Anterior cingulate cortex (tissue), 58 donors: ENCODE results near the gene GTF2I.
"Not testable (repeated sequence)": the region's sequence is repeated elsewhere in the genome, so short reads cannot be mapped to it uniquely, and the experiment has no call there.

ENCODE experiments used
- DNase-seq, 58 donors: peaks; one replicate each; lab custom pipeline; 2025; lab: John Stamatoyannopoulos, UW

GTF2I gene

DNA sequence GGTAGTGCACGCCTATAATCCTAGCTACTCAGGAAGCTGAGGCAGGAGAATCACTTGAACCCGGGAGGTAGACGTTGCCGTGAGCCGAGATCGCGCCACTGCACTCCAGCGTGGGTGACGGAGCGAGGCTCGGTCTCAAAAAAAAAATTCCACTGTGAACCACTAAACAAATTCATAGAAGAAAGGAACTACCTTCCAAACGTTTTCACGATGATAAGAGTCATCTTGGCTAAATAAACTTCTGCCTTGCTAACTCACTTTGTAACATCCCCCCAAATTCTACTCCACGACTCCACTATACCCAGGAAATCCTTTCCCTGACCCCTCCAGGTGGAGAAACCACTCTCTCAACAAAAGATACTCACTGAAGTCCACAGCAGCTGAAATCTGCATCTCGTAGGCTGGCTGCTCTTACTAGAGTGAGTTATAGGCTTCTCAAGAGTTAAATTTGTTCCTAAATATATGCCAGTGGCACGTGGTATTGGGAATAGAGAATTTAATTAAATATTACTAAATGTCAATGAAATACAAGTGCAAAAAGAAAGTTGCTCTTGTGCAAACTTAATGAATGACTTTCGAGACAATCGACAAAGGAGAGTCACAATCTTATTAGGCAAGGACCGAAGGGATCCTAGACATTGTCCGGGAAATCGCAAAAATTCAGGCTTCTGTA is 1.6 kb upstream of the GTF2I start:
- no peak for DNase-seq

DNA sequence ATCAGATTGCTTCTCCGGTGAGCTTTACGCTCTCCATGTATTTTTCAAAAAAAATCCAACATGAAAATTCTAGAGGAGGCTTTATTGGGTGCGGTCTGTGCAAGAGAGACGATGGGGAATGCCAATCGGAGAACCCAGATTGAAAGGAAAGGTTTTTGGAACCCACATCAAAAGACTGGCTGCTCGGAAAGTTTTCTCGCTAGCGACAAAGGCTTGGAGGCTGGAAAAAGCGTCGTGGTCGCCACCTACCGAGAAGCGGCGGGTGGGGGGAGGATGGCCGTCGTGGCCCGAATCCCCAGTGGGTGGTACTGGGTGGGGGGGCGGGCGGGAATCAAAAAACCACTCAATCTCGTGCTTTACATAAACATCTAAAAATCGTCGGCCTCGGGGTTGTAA is 1.1 kb upstream of the GTF2I start:
- peak in 54 of 58 donors; percentile 13 to 79 (median 60) for DNase-seq

DNA sequence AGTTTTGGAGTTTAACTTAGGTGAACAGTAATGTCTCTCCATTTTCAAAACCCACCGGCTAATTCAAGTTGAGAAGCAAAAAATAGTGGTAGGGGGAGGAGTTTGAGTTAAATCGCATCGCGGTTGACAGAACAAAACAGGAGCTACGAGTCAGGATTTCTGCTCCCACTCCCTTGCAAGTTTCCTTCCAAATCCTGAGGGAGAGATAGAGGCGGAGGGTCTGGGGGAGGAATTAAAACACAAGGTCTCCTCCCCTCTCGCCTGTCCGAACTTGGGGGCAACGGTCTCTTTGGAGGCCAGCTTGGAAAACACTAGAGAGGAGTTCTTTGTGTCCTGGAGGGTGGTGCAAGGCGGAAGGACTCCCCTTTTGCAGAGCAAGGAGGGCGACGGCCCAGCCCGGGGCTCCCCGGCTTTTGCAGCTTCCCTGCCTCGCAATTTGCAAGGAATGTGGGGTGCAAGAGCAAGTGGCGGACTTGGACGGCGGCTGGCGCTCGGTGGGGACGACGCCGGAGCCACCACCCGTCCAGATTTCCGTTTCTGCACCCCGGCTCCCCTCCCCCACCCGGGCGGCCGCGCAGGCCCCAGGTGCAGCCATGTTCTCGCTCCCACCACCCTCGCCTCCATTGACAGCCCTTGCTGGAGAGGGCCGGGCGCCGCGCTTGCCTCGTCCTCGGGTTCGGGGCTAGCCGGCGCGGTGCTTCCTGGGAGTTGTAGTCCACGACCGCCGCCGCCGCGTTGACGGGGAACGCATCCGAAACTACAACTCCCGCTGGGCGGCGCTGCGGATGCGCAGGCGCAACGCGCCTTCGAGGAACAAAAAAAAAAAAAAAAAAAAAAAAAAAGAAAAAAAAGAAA is 454 bp upstream of the GTF2I start:
- peak; percentile 65 to 98 (median 95) for DNase-seq

DNA sequence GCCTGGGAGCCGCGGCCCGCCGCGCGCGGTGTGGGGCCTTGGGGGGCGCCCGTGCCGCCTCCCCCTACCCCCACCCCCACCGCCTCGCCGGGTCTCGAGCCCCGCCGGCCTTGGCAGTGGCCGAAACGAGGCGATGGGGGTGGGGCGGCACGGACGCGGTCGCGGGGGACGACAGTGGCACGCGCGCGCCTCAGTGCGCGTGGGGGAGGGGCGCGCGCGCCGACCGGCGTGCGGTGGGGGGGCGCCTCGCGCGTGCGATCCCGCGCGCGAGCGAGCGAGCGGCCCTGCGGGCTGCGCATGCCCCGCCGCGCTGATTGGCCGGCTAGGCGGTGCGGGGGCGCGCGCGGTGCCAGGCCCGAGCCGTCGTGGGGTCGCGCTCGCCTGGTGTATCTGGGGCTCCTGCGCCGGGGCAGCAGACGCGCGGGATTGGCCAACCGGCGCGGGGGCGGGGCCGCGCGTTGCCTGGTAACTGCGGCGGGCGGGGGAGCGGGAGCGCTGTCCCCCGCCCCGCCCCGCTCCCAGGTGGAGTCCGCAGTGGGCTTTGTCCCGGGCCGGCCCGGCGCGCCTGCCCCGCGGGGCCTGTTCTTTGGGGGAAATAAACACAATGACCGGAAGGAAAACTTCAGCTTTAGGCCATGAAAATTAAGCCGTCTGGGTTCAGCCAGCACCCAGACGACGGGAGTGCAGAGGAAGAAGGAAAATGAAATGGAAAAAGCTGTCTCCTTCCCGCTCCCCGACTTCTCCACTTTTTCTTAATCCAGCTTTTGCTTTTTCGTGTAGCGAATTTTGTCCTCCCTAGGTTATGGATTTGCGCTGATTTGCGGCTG is 873 bp downstream of the GTF2I start:
- DNase-seq = peak; percentile 18 to 96 (median 90)

DNA sequence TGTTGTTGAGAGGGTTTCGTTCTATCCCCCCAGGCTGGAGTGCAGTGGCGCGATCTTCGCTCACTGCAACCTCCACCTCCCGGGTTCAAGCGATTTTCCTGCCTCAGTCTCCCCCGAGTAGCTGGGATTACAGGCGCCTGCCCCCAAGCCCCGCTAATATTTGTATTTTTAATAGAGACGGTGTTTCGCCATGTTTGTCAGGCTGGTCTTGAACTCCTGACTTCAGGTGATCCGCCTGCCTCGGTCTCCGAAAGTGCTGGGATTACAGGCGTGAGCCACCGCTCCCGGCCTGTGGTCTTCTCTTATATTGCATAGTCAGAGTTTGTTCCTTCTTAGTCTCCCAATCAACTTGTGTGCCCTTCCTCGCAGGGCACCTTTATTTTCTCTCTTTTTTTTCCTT is 2.7 kb downstream of the GTF2I start:
- not testable (repeated sequence) for DNase-seq

DNA sequence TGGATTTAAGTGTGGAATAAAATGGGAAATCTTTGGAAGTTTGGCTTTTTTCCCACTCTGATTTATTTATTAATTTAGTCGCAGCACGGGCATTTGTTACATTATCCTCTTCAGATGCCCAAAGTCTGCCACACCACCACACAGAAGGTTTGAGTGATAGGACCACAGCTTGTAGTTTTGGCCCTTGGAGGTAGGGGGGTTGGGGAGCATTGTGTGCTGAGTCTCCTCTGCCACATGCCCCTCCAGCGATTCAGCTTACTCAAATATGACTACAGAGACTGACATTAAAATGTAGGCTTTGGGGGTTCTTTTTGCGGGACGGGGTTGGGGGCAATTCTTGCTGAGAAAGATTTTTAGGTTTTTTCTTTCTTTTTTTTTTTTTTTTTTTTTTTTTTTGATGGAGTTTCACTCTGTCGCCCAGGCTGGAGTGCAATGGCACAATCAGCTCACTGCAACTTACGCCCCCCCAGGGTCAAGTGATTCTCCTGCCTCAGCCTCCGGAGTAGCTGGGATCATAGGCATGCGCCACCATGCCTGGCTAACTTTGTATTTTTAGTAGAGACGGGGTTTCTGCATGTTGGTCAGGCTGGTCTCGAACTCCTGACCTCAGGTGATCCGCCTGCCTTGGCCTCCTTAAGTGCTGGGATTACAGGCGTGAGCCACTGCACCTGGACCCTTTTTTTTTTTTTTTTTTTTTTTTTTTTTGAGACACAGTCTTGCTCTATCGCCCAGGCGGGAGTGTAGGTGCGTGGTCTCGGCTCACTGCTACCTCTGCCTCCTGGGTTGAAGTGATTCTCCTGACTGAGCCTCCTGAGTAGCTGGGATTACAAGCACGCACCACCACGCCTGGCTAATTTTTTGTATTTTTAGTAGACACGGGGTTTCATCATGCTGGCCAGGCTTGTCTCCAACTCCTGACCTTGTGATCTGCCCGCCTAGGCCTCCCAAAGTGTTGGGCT is 4.6 kb downstream of the GTF2I start:
- DNase-seq = not testable (repeated sequence)

DNA sequence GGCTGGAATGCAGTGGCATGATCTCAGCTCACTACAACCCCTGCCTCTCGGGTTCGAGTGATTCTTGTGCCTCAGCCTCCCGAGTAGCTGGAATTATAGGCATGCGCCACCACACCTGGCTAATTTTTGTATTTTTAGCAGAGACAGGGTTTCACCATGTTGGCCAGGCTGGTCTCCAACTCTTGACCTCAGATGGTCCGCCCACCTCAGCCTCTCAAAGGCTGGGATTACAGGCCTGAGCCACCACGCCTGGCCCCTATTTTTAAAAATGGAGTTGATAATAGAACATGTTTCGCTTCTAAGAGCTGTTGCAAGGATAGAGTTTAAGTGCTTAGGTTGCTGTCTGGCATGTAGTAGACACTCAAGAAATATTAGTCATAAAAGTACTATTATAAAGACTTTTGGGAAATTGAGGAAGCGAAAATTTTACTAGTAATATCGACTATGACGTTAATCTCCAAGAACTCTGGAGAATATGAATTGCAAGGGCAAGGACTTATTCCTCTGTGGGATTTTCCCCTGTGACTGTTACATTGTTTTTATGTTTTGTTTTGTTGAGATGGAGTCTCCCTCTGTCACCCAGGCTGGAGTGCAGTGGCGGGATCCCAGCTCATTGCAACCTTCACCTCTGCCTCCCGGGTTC is 7.9 kb downstream of the GTF2I start:
- no peak for DNase-seq

DNA sequence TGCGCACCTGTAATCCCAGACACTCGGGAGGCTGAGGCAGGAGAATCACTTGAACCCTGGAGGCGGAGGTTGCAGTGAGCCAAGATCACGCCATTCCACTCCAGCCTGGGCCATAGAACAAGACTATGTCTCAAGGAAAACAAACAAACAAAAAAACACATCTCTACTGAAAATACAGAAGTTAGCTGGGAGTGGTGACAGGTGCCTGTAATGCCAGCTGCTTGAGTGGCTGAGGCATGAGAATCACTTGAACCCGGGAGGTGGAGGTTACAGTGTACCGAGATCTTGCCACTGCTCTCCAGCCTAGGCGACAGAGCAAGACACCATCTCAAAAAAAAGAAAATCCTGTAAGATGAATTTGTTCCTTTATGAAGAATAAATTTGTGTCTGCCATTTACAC is 9.5 kb downstream of the GTF2I start:
- not testable (repeated sequence) for DNase-seq

DNA sequence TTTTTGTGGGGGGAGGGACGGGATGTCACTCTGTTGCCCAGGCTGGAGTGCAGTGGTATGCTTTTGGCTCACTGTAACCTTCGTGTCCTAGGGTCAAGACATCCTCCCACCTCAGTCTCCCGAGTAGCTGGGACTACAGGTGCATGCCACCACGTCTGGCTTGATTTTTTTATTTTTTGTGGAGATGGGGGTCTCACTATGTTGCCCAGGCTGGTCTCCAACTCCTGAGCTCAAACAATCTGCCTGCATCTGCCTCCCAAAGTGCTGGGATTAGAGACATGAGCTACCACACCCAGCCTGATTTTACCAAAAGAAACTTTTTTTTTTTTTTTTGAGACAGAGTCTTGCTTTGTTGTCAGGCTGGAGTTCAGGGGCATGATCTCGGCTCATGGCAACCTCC is 10.0 kb downstream of the GTF2I start:
- not testable (repeated sequence) for DNase-seq

DNA sequence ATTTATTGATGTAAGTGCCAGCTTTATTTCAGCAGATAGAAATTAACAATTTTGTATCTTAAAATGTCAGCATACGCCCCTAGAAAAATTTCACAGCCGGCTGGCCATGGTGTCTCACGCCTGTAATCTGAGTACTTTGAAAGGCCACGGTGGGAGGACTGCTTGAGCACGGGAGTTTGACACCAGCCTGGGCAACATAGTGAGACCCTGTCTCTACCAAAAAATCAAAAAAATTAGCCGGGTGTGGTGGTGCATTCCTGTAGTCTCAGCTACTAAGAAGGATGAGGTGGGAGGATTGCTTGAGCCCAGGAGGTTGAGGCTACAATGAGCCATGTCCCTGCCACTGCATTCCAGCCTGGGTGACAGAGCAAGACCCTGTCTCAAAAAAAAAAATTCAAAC is 14.1 kb downstream of the GTF2I start:
- DNase-seq = no peak

DNA sequence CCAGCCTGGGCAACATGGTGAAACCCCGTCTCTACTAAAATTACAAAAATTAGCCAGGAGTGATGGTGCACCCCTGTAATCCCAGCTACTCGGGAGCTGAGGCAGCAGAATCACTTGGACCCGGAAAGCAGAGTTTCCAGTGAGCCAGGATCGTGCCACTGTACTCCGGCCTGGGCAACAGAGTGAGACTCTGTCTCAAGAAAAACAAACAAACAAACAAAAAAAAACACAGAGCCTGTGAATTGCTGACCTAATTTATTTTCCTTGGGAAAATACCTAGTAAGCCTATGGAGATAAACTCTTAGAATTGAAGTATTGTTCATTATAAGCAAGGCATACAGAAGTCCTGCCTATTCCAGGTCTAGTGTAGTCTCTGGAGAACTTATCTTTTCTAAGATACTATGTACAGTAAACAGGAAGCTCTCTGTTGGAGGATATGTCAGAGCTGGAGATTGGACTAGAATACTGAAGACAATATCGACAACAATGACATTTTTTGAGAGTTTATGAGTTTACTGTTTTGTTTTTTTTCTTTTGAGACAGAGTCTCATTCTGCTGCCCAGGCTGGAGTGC is 14.9 kb downstream of the GTF2I start:
- DNase-seq = no peak

DNA sequence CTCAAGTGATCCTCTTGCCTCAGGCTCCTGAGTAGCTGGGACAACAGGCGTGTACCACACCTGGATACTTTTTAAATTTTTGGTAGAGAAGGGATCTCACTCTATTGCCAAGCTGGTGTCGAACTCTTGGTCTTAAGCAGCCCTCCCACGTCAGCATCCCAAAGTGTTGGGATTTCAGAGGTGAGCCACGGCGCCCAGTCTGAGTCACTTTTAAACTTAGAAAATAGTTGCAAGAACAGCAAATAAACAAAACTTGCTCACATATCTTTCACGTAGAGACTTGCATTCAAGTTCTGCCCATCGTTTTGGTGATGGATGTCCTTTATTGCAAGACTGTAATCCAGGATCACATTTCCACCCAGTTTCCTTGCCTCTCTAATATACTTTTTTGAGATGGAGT is 16.6 kb downstream of the GTF2I start:
- no peak for DNase-seq

DNA sequence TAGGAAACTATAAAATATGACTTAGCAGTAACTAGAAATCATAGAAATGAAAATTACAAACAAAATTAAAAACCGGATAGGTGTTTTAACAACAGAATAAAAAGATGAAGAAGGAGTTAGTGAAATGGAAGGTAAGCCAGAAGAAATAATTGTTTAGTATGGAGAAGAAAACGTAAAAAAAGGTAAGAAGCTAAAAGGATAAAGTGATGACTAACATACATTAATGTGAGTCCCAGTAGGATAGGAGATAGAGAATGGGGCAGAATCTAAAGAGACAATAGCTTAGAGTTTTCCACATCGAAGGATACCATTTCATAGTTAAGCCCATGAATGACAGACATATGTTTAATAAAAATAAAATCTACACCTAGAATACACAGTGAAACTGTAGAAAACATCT is 25.3 kb downstream of the GTF2I start:
- DNase-seq = no peak

DNA sequence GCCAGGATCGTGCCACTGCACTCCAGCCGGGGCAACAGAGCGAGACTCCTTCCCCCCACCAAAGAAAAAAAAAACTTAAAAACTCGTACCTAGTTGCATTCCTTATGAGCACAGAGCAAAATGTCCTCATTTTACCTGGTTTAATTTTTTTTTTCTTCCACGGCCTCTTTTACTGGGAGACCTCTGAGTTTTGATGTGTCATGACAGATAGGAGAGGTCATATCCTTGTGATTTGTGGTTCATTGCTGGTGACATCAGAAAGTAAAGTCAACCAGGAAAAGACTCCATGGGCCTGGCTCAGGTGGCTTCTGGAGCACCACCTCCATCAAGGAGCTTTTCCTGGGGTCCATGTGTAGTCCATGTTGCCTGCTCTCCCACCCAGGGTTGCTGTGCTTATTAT is 26.3 kb downstream of the GTF2I start:
- DNase-seq = no peak

DNA sequence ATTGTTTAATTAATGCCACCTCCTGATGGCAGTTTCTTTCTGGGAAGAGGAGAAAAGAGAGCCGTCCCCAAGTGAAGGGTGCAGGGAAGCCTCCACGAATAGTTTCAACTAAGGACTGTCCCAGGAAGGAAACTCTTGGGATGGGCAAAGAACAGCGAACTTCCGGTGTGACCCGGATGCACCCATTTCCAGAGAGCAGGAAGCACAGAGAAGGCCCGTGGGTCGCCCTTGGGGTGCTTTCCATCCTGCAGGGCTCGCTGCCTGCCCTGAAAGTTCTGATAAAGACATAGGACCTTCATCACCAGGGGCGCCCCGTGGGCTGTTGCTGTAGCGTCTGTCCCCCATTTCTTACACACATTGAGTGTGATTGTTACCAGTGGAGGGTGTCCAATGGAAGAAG is 27.0 kb downstream of the GTF2I start:
- no peak for DNase-seq

DNA sequence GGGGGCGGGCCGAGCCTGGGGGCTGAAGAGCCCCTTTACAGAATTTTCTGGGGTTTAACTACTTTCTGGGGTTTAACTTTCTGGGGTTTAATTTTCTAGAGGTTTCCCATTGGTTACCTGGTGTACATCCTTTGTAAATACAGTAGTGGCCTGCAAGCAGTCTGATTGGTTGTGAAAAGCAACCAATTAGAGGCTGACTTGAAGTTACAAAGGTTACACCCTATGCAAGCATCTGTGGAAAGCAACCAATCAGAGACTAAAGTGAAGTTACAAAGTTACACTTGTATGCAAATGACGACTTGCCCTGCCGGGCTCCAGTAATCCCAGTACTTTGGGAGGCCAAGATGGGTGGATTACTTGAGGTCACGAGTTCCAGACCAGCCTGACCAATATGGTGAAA is 27.4 kb downstream of the GTF2I start:
- DNase-seq = no peak

DNA sequence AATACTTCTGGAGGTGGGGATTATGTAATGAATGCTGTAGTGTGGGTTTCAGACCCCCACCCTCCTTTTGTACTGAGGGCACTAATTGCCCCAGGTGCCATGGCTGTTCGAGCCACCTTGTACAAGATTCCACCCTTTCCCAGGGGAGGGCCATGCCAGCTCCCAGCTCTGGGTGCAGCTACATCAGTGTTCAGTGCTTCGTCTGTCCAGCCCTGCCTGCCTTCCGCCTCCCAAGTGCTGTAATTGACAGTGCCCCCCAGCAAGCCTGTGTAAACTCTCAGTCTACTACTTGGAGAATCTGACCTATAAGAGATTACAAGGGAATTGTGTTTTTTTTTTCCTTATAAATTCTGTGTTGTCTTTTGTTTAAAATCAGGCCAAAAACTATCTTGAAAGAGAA is 33.0 kb downstream of the GTF2I start:
- no peak for DNase-seq

DNA sequence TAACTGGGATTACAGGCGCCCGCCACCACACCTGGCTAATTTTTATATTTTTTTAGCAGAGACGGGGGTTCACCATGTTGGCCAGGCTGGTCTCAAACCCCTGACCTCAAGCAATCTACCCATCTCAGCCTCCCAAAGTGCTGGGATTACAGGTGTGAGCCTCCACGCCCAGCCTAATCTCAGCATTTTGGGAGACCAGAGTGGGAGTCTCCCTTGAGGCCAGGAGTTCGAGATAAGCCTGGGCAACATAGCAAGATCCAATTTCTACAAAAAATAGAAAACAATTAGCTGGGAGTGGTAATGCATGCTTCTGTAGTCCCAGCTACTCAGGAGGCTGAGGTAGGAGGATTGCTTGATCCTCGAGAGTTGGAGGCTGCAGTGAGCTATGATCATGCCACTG is 46.9 kb downstream of the GTF2I start:
- not testable (repeated sequence) for DNase-seq

DNA sequence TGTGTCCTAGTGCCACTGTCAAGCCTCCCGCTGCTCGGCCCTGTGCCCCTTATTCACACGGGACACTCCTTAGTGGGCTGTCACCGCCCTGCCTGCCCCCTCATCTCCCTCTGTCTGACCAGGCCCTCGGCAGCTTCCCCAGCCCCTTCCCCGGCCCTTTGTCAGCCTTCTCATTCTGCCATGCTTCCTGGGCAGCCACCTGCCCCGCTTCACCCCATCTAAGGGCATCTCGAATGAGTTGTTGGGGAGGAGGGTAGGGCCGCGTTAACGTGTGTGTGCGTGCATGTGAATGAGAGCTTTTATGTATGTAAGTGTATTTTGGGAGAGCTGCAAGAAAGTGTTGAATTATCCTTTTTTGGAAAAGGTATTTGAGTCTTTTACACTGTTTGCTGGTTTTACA is 49.7 kb downstream of the GTF2I start:
- DNase-seq = no peak
